A549 treated with CpdA at 1 μM for 4 hours (cell line): ENCODE data around the gene ITCH. TPM values are rescaled to one million over a fixed set of nuclear protein-coding genes. Genes with fewer than 3 reads are reported as not detected.

Source experiments
- total RNA-seq: library from RNA; stranded (reverse); fragments of 200-300 nt; extraction: Qiagen RNA extraction; gene quantifications from 5 replicates; pipeline ENCODE4 v1.2.3, GENCODE V29; 2022; ENCODE audit warnings: low read depth

ITCH gene
- 21.8 to 36.6 TPM (median 30.5 TPM) in 5 replicates for total RNA-seq

DNA sequence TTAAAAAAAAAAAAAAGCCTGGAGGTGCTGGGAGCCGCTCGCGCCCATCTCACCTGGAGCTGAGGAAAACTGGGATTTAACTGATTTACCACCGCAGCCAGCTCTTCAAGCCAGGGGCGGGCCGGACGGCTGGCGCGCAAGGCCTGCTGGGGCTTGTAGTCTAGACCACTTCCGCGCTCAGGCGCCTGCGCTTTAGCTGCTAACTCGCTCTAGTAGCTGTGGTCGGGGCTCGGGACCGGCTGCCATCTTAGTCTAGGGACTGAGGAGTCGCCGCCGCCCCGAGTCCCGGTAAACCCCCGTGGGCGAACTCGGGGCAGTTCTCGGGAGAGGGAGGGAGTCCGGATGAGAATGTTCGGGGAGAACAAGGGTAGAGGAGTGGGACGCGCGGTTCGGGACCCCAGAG is at the start of gene ITCH:
Gene ITCH, plus strand, starts transcription at position 212 of the 403 bp plus-strand sequence. CDS start 30,539 bp downstream, outside the sequence.

DNA sequence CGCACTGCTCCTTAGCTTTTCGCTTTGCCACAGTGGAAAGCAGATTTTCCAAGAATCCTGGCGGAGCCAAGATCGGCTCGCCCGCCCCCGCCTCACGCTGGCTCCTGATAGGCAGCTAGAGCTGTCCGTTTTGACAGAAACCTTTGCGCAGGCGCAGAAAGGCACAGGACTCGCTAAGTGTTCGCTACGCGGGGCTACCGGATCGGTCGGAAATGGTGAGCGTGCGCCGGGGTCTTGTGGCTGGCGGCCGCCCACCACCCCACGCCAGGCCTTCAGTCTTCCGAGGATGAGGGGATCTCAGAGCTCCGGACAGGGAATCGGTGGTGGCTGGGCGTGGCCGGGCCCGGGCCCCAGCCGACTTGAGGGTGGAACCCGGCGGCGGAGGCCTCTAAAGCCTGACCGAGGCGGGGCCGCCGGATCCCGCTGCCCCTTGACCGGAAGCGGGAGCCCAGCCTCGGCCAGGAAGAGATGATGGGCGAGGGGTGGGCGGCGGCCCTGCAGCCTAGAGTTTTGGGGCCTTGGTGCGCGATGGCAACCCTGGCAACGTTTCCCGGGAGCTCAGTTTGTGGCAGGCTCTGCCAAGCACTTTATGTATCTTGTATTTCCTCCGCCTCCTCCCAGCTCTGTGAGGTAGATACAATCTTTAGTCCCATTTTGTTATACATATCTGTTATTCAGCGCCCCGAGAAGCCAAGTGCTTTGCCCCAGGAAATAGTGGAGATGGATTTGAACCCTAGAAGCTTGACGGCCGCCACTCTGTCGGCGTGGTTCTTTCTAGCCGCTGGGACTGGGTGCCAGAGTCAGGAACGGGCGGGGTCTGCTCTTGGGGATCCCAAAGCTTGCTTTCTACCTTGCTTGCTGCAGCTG is 153.4 kb downstream of the ITCH start, which contains the start of gene DYNLRB1:
Gene DYNLRB1, plus strand, starts transcription at position 176 of the 867 bp plus-strand sequence. Its CDS starts 37 bp downstream, at position 213.

DNA sequence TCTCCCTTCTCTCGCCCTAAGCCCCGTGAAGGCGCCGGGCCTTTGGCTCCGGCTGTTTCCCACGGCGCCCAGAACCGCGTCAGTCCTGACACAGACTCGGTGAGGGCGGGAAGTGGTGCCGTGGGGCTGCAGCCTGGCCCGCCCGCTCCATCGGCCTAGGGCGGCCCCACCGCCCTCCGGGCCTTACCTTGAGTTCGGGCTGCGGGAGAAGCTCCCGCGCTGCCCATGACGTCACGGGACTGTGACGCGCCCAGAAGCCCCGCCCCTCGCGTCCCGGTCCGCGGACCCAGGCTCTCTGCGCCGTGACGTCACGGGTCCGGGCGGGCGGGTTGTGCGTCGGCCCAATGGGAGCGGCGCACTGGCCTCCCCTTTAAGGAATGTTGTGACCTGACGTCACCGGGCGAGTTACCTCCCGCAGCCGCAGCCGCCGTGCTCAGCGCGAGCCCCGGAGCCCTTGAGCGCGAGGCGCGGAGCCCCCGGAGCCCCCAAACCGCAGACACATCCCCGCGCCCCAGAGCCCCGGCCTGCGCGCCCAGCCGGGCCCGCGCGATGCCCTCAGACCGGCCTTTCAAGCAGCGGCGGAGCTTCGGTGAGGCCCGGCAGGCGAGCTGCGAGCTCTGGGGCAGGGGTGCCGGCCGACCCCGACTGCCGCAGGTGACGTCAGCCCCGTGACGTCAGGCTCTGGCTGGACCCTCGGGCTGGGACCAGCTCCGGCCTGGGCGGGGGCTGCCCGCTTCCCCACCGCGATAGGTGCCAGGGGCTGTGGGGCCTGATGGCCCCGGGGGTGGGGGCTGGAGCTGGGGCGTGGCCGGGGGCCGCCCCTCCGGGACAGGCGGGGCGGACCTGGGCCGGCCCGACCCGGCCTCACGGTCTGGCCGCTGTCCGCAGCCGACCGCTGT is 195.5 kb downstream of the ITCH start, which contains the start of gene MAP1LC3A:
Gene MAP1LC3A, plus strand, starts transcription at position 399 of the 899 bp plus-strand sequence. Its CDS starts 151 bp downstream, at position 550.

Other genes with a start within 250 kb of the ITCH start
- not detected in 5 replicates for gene ASIP, start 121.8 kb upstream of the ITCH start, total RNA-seq
- gene AHCY, start 59.9 kb upstream of the ITCH start, total RNA-seq: 305 to 345 TPM (median 325 TPM) in 5 replicates
- gene DYNLRB1, start 153.1 kb downstream of the ITCH start, total RNA-seq: 222 to 249 TPM (median 236 TPM) in 5 replicates
- 19.0 to 31.6 TPM (median 27.1 TPM) in 5 replicates for gene MAP1LC3A, start 195.4 kb downstream of the ITCH start, total RNA-seq